H9 (cell line): ENCODE measurements around the gene SLC12A3. TPM values are rescaled to one million over a fixed set of nuclear protein-coding genes. Genes with fewer than 3 reads are reported as not detected.

ENCODE experiments used
- DNase-seq: peaks from one replicate; pipeline ENCODE4 v3.0.0-alpha.2; 2017
- H2AFZ ChIP-seq: one replicate; pipeline ENCODE4 v1.6.1; 2013; ENCODE audit warnings: mild to moderate bottlenecking, low read length, control low read depth, moderate library complexity
- H2AK5ac ChIP-seq: 2 replicates; pipeline ENCODE4 v1.6.1; 2013; ENCODE audit warnings: low read length, control low read depth, mixed read lengths; ENCODE audit not compliant: insufficient read length
- H2BK120ac ChIP-seq: one replicate; pipeline ENCODE4 v1.6.1; 2013; ENCODE audit warnings: low read depth, mild to moderate bottlenecking, low read length, control low read depth, inconsistent platforms; ENCODE audit not compliant: poor library complexity, severe bottlenecking
- H2BK12ac ChIP-seq: 2 replicates; pipeline ENCODE4 v1.6.1; 2013; ENCODE audit warnings: low read length, control low read depth, mixed read lengths, low read depth; ENCODE audit not compliant: insufficient read length
- H2BK15ac ChIP-seq: 2 replicates; pipeline ENCODE4 v1.6.1; 2013; ENCODE audit warnings: low read depth, low read length, control low read depth
- H2BK20ac ChIP-seq: one replicate; pipeline ENCODE4 v1.6.1; 2013; ENCODE audit warnings: low read depth, mild to moderate bottlenecking, low read length, control low read depth, inconsistent platforms; ENCODE audit not compliant: poor library complexity, severe bottlenecking
- H2BK5ac ChIP-seq: 2 replicates; pipeline ENCODE4 v1.6.1; 2013; ENCODE audit warnings: low read length, control low read depth, mixed read lengths; ENCODE audit not compliant: insufficient read length
- H3K14ac ChIP-seq: 2 replicates; pipeline ENCODE4 v1.6.1; 2013; ENCODE audit warnings: low read length, control low read depth; ENCODE audit not compliant: insufficient read depth
- H3K18ac ChIP-seq: 2 replicates; pipeline ENCODE4 v1.6.1; 2013; ENCODE audit warnings: low read depth, mild to moderate bottlenecking, mixed read lengths, low read length, control low read depth; ENCODE audit not compliant: insufficient read length
- H3K23ac ChIP-seq: 2 replicates; pipeline ENCODE4 v1.6.1; 2013; ENCODE audit warnings: low read length, control low read depth, mixed read lengths, low read depth; ENCODE audit not compliant: insufficient read length
- H3K23me2 ChIP-seq: 2 replicates; pipeline ENCODE4 v1.6.1; 2013; ENCODE audit warnings: low read depth, mild to moderate bottlenecking, mixed read lengths, low read length, control low read depth; ENCODE audit not compliant: insufficient read length, poor library complexity, severe bottlenecking
- H3K27ac ChIP-seq: 2 replicates; pipeline ENCODE4 v1.5.1; 2013; ENCODE audit warnings: low read length, control low read depth, mixed read lengths, low read depth; ENCODE audit not compliant: insufficient read length
- H3K27me3 ChIP-seq: 2 replicates; pipeline ENCODE4 v1.6.1; 2013; ENCODE audit warnings: low read length, control low read depth, inconsistent platforms; ENCODE audit not compliant: insufficient read depth
- H3K4ac ChIP-seq: 2 replicates; pipeline ENCODE4 v1.6.1; 2013; ENCODE audit warnings: low read depth, mild to moderate bottlenecking, control low read depth, inconsistent platforms, low read length, moderate library complexity
- H3K4me1 ChIP-seq: 2 replicates; pipeline ENCODE4 v1.6.1; 2013; ENCODE audit warnings: low read length, control low read depth, inconsistent platforms; ENCODE audit not compliant: insufficient read depth
- H3K4me2 ChIP-seq: 2 replicates; pipeline ENCODE4 v1.6.1; 2013; ENCODE audit warnings: low read length, control low read depth, mixed read lengths; ENCODE audit not compliant: insufficient read length, insufficient read depth
- H3K56ac ChIP-seq: 2 replicates; pipeline ENCODE4 v1.6.1; 2013; ENCODE audit warnings: low read depth, mild to moderate bottlenecking, mixed read lengths, low read length, control low read depth; ENCODE audit not compliant: insufficient read length
- H3K79me1 ChIP-seq: 2 replicates; pipeline ENCODE4 v1.6.1; 2013; ENCODE audit warnings: low read depth, mild to moderate bottlenecking, moderate library complexity, low read length, control low read depth, inconsistent platforms; ENCODE audit not compliant: insufficient read depth, poor library complexity, severe bottlenecking
- H3K79me2 ChIP-seq: 2 replicates; pipeline ENCODE4 v1.6.1; 2013; ENCODE audit warnings: low read length, control low read depth, inconsistent platforms; ENCODE audit not compliant: insufficient read depth
- H3K9ac ChIP-seq: 2 replicates; pipeline ENCODE4 v1.6.1; 2013; ENCODE audit warnings: low read length, control low read depth, mixed read lengths; ENCODE audit not compliant: insufficient read length; ENCODE audit errors: extremely low read depth
- H3K9me3 ChIP-seq: one replicate; pipeline ENCODE4 v1.6.1; 2013; ENCODE audit warnings: low read depth, low read length, inconsistent platforms; ENCODE audit not compliant: control insufficient read depth
- H3T11ph ChIP-seq: one replicate; pipeline ENCODE4 v1.6.1; 2013; ENCODE audit warnings: mild to moderate bottlenecking, low read length, control low read depth, inconsistent platforms
- H4K20me1 ChIP-seq: one replicate; pipeline ENCODE4 v1.6.1; 2013; ENCODE audit not compliant: control insufficient read depth, insufficient read length, insufficient read depth
- H4K5ac ChIP-seq: 2 replicates; pipeline ENCODE4 v1.6.1; 2013; ENCODE audit warnings: low read depth, mild to moderate bottlenecking, mixed read lengths, low read length, control low read depth; ENCODE audit not compliant: insufficient read length
- H4K8ac ChIP-seq: replicated peaks from 2 replicates; pipeline ENCODE4 v1.6.1; 2013; ENCODE audit warnings: low read length, control low read depth, mixed read lengths, low read depth; ENCODE audit not compliant: insufficient read length
- H4K91ac ChIP-seq: 2 replicates; pipeline ENCODE4 v1.6.1; 2013; ENCODE audit warnings: low read depth, mild to moderate bottlenecking, moderate library complexity, mixed read lengths, low read length, control low read depth; ENCODE audit not compliant: insufficient read length
- H3K27ac Mint-ChIP-seq, 3 experiments: 2 replicates in 2 of 3; 3 replicates in 1 of 3; pipeline ENCODE4 v1.8.0; 2020 to 2021; ENCODE audit warnings: mixed read lengths in 3 of 3, mild to moderate bottlenecking in 1 of 3, moderate library complexity in 1 of 3
- H3K27me3 Mint-ChIP-seq: 2 replicates; pipeline ENCODE4 v1.8.0; 2021; ENCODE audit warnings: low read depth, mild to moderate bottlenecking, moderate library complexity, mixed read lengths
- H3K36me3 Mint-ChIP-seq, 3 experiments: 2 replicates in 2 of 3; 3 replicates in 1 of 3; pipeline ENCODE4 v1.8.0; 2020 to 2021; ENCODE audit warnings: low read depth in 3 of 3, mixed read lengths in 3 of 3; ENCODE audit not compliant: insufficient read depth in 1 of 3
- H3K4me1 Mint-ChIP-seq, 2 experiments: 2 replicates each; pipeline ENCODE4 v1.8.0; 2020; ENCODE audit warnings: mixed read lengths in 2 of 2
- H3K4me3 Mint-ChIP-seq, 2 experiments: 2 replicates in 1 of 2; 3 replicates in 1 of 2; pipeline ENCODE4 v1.8.0; 2020 to 2021; ENCODE audit warnings: mild to moderate bottlenecking in 2 of 2, mixed read lengths in 2 of 2, moderate library complexity in 1 of 2
- H3K9me3 Mint-ChIP-seq, 2 experiments: 2 replicates in 1 of 2; 3 replicates in 1 of 2; pipeline ENCODE4 v1.8.0; 2020; ENCODE audit warnings: mild to moderate bottlenecking in 2 of 2, mixed read lengths in 2 of 2, moderate library complexity in 1 of 2
- CTCF ChIP-seq: fragments of 200-600 bp; sonication (generic); conservative IDR thresholded peaks from 3 replicates; pipeline ENCODE4 v1.8.0; 2021; ENCODE audit warnings: antibody characterized with exemption, mild to moderate bottlenecking
- WGBS: extraction: QIAGEN DNeasy Blood & Tissue Kit; methylation state at CpG from one replicate; pipeline ENCODE4 v1.1.7; 2013; ENCODE audit warnings: missing lambda C conversion rate, low lambda C conversion rate, mixed read lengths; ENCODE audit not compliant: insufficient read length; ENCODE audit errors: extremely low coverage; 5-methylcytosine and 5-hydroxymethylcytosine counted together
- total RNA-seq: library from RNA; stranded (reverse); gene quantifications from 2 replicates; pipeline ENCODE4 v1.2.1, GENCODE V29; 2021

The SLC12A3 gene
- total RNA-seq, 1 experiment from 2014 or later = not detected

DNA sequence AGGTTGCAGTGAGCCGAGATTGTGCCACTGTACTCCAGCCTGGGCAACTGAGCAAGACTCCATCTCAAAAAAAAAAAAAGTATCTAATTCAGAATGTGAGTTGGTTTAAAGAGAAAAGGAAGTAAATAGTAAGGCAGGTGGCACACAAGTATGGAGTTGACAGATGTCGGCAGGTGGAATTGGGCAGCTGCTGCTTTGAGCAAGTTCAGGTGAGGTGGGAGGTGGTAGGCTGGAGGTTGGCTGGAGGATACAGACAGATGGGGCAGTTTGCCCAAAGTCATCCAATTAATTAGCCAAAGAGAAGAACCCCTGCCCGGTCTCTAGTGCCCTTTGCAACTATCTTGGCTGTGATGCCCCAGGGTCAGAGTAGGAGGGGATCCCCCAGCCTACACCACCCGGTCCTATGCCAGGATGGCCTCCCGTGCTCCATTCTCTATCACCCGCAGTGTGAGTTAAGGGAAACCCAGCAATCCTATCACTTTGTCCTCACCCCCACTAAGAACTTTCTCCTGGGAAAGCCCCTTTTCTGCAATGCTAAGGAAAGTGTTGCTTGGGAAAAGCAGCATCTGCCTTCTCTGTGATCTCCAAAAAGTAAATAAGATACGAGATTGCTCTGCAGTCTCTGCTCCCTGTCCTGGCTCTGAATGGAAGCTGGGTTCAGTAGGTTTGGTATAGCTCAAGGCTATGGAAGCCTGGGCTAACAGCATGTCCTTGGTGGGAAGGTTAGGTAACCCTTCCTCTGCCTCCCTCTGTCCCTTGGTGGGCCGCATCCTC is 32.2 kb downstream of the SLC12A3 start:
- Histone ChIP-seq H3K27ac (no peak overlapping the region), H3K79me2 (0 out of 2 replicates have a peak, but pooled peaks cover 1% of the 10 kb centered on the region), H4K20me1 (no peaks in the 10 kb centered on the region), H3K27me3 (no peaks in the 10 kb centered on the region), H3K9ac (no peak overlapping the region), H3K9me3 (no peaks in the 10 kb centered on the region), H4K8ac (no peak overlapping the region), H2AK5ac (no peak overlapping the region), H3K56ac (no peak overlapping the region), H3K14ac (no peak overlapping the region), H2BK12ac (no peak overlapping the region), H2BK5ac (no peak overlapping the region), H3K4ac (no peak overlapping the region), H3K23me2 (no peaks in the 10 kb centered on the region), H2BK120ac (no peak overlapping the region), H3K4me1 (no peaks in the 10 kb centered on the region), H3K79me1 (no peaks in the 10 kb centered on the region), H4K91ac (no peak overlapping the region), H3T11ph (no peak overlapping the region), H3K18ac (no peak overlapping the region), H2AFZ (no peak overlapping the region), H3K23ac (no peak overlapping the region), H2BK15ac (no peak overlapping the region), H4K5ac (no peak overlapping the region), H2BK20ac (no peak overlapping the region), H3K4me2 (no peak overlapping the region)
- no peak for TF ChIP-seq CTCF
- Mint-ChIP-seq H3K9me3 (no peaks in the 10 kb centered on the region), H3K4me1 (no peaks in the 10 kb centered on the region), H3K27me3 (peaks cover 7% of the 10 kb centered on the region; the same call in 1 of the 2 replicates), H3K36me3 (no peaks in the 10 kb centered on the region), H3K4me3 (no peak overlapping the region), H3K27ac (no peak overlapping the region; a peak in 1 of 7 replicates)
- DNase-seq = no peak
- no CpG with 5 or more reads among the region's 8 CpGs for WGBS
